Hepatocyte (in vitro differentiated cells): ENCODE data around the gene PPM1A.

Source experiments
- EZH2 ChIP-seq: fragments of 200-600 bp; sonication (generic); IDR thresholded peaks from 2 replicates; pipeline ENCODE4 v1.6.1; 2016; ENCODE audit warnings: antibody characterized with exemption, mild to moderate bottlenecking, borderline replicate concordance
- EZH2phosphoT487 ChIP-seq: fragments of 200-600 bp; sonication (generic); IDR thresholded peaks from one replicate; pipeline ENCODE4 v1.6.1; 2018; ENCODE audit warnings: antibody characterized with exemption, mild to moderate bottlenecking, low read depth, moderate library complexity; ENCODE audit not compliant: unreplicated experiment, severe bottlenecking
- TF ChIP-seq, protein P1 (sequence below): fragments of 200-600 bp; sonication (generic); IDR thresholded peaks from 2 replicates; pipeline ENCODE4 v1.5.1; 2016; ENCODE audit warnings: antibody characterized with exemption, mild to moderate bottlenecking; ENCODE audit not compliant: poor library complexity

- TF ChIP-seq, protein P1, sequence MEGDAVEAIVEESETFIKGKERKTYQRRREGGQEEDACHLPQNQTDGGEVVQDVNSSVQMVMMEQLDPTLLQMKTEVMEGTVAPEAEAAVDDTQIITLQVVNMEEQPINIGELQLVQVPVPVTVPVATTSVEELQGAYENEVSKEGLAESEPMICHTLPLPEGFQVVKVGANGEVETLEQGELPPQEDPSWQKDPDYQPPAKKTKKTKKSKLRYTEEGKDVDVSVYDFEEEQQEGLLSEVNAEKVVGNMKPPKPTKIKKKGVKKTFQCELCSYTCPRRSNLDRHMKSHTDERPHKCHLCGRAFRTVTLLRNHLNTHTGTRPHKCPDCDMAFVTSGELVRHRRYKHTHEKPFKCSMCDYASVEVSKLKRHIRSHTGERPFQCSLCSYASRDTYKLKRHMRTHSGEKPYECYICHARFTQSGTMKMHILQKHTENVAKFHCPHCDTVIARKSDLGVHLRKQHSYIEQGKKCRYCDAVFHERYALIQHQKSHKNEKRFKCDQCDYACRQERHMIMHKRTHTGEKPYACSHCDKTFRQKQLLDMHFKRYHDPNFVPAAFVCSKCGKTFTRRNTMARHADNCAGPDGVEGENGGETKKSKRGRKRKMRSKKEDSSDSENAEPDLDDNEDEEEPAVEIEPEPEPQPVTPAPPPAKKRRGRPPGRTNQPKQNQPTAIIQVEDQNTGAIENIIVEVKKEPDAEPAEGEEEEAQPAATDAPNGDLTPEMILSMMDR: no peak
- TF ChIP-seq EZH2: no peak
- TF ChIP-seq EZH2phosphoT487: no peak
Measured at GRCh38 chr14:60317609-60318008, 68.6 kb downstream of the PPM1A start.
